Measurements from ENCODE around the gene BLOC1S5.

DNA sequence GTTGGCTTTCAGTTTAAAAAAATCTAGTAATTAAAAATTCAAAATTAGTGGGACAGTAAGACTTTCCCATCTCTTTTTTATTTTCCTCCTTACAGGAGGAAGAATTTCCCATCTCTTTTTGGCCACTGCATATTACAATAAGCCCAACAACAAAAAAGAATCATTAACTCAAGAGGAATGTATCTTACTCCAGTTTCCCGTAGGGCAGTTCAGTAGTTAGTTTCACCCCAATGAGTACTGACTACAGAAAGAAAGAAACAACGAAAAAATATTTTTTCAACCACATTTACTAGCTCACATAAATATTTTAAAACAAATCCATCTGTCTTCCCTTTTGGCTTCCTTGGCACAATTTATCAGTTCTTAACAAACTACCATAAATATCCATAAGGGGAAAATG is 14.9 kb upstream of the BLOC1S5 start:
- TF ChIP-seq, protein P1, sequence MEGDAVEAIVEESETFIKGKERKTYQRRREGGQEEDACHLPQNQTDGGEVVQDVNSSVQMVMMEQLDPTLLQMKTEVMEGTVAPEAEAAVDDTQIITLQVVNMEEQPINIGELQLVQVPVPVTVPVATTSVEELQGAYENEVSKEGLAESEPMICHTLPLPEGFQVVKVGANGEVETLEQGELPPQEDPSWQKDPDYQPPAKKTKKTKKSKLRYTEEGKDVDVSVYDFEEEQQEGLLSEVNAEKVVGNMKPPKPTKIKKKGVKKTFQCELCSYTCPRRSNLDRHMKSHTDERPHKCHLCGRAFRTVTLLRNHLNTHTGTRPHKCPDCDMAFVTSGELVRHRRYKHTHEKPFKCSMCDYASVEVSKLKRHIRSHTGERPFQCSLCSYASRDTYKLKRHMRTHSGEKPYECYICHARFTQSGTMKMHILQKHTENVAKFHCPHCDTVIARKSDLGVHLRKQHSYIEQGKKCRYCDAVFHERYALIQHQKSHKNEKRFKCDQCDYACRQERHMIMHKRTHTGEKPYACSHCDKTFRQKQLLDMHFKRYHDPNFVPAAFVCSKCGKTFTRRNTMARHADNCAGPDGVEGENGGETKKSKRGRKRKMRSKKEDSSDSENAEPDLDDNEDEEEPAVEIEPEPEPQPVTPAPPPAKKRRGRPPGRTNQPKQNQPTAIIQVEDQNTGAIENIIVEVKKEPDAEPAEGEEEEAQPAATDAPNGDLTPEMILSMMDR (IDR thresholded peaks at IDR 0.05; ENCODE audit: control extremely low read depth in 1 of 3, insufficient read depth in 1 of 3, low read depth in 1 of 3, low read length in 3 of 3): no peak
- no peak for TF ChIP-seq TAF1 (IDR thresholded peaks at IDR 0.05; ENCODE audit: low read depth, low read length)
- no peak for TF ChIP-seq POLR2A (IDR thresholded peaks at IDR 0.05; ENCODE audit: control extremely low read depth in 1 of 2, low read depth in 2 of 2, low read length in 2 of 2)
- TF ChIP-seq JUN (IDR thresholded peaks at IDR 0.05; ENCODE audit: low read depth, low read length): no peak
- no peak for TF ChIP-seq EZH2 (IDR thresholded peaks at IDR 0.05; ENCODE audit: low read depth, low read length, severe bottlenecking)
- no peak for TF ChIP-seq BCL11A (IDR thresholded peaks at IDR 0.05; ENCODE audit: low read depth in 2 of 2, low read length in 2 of 2)
